H9 (cell line): ENCODE results near the gene OR6Q1. TPM values are rescaled to one million over a fixed set of nuclear protein-coding genes. Genes with fewer than 3 reads are reported as not detected.
"Not testable (repeated sequence)": the region's sequence is repeated elsewhere in the genome, so short reads cannot be mapped to it uniquely, and the experiment has no call there.

Source experiments
- DNase-seq: peaks from one replicate; pipeline ENCODE4 v3.0.0-alpha.2; 2017
- H2AFZ ChIP-seq: one replicate; pipeline ENCODE4 v1.6.1; 2013; ENCODE audit warnings: mild to moderate bottlenecking, low read length, control low read depth, moderate library complexity
- H2AK5ac ChIP-seq: 2 replicates; pipeline ENCODE4 v1.6.1; 2013; ENCODE audit warnings: low read length, control low read depth, mixed read lengths; ENCODE audit not compliant: insufficient read length
- H2BK120ac ChIP-seq: one replicate; pipeline ENCODE4 v1.6.1; 2013; ENCODE audit warnings: low read depth, mild to moderate bottlenecking, low read length, control low read depth, inconsistent platforms; ENCODE audit not compliant: poor library complexity, severe bottlenecking
- H2BK12ac ChIP-seq: 2 replicates; pipeline ENCODE4 v1.6.1; 2013; ENCODE audit warnings: low read length, control low read depth, mixed read lengths, low read depth; ENCODE audit not compliant: insufficient read length
- H2BK15ac ChIP-seq: 2 replicates; pipeline ENCODE4 v1.6.1; 2013; ENCODE audit warnings: low read depth, low read length, control low read depth
- H2BK20ac ChIP-seq: one replicate; pipeline ENCODE4 v1.6.1; 2013; ENCODE audit warnings: low read depth, mild to moderate bottlenecking, low read length, control low read depth, inconsistent platforms; ENCODE audit not compliant: poor library complexity, severe bottlenecking
- H2BK5ac ChIP-seq: 2 replicates; pipeline ENCODE4 v1.6.1; 2013; ENCODE audit warnings: low read length, control low read depth, mixed read lengths; ENCODE audit not compliant: insufficient read length
- H3K14ac ChIP-seq: 2 replicates; pipeline ENCODE4 v1.6.1; 2013; ENCODE audit warnings: low read length, control low read depth; ENCODE audit not compliant: insufficient read depth
- H3K18ac ChIP-seq: 2 replicates; pipeline ENCODE4 v1.6.1; 2013; ENCODE audit warnings: low read depth, mild to moderate bottlenecking, mixed read lengths, low read length, control low read depth; ENCODE audit not compliant: insufficient read length
- H3K23ac ChIP-seq: 2 replicates; pipeline ENCODE4 v1.6.1; 2013; ENCODE audit warnings: low read length, control low read depth, mixed read lengths, low read depth; ENCODE audit not compliant: insufficient read length
- H3K23me2 ChIP-seq: 2 replicates; pipeline ENCODE4 v1.6.1; 2013; ENCODE audit warnings: low read depth, mild to moderate bottlenecking, mixed read lengths, low read length, control low read depth; ENCODE audit not compliant: insufficient read length, poor library complexity, severe bottlenecking
- H3K27ac ChIP-seq: 2 replicates; pipeline ENCODE4 v1.5.1; 2013; ENCODE audit warnings: low read length, control low read depth, mixed read lengths, low read depth; ENCODE audit not compliant: insufficient read length
- H3K27me3 ChIP-seq: 2 replicates; pipeline ENCODE4 v1.6.1; 2013; ENCODE audit warnings: low read length, control low read depth, inconsistent platforms; ENCODE audit not compliant: insufficient read depth
- H3K4ac ChIP-seq: 2 replicates; pipeline ENCODE4 v1.6.1; 2013; ENCODE audit warnings: low read depth, mild to moderate bottlenecking, control low read depth, inconsistent platforms, low read length, moderate library complexity
- H3K4me1 ChIP-seq: 2 replicates; pipeline ENCODE4 v1.6.1; 2013; ENCODE audit warnings: low read length, control low read depth, inconsistent platforms; ENCODE audit not compliant: insufficient read depth
- H3K4me2 ChIP-seq: 2 replicates; pipeline ENCODE4 v1.6.1; 2013; ENCODE audit warnings: low read length, control low read depth, mixed read lengths; ENCODE audit not compliant: insufficient read length, insufficient read depth
- H3K56ac ChIP-seq: 2 replicates; pipeline ENCODE4 v1.6.1; 2013; ENCODE audit warnings: low read depth, mild to moderate bottlenecking, mixed read lengths, low read length, control low read depth; ENCODE audit not compliant: insufficient read length
- H3K79me1 ChIP-seq: 2 replicates; pipeline ENCODE4 v1.6.1; 2013; ENCODE audit warnings: low read depth, mild to moderate bottlenecking, moderate library complexity, low read length, control low read depth, inconsistent platforms; ENCODE audit not compliant: insufficient read depth, poor library complexity, severe bottlenecking
- H3K79me2 ChIP-seq: 2 replicates; pipeline ENCODE4 v1.6.1; 2013; ENCODE audit warnings: low read length, control low read depth, inconsistent platforms; ENCODE audit not compliant: insufficient read depth
- H3K9ac ChIP-seq: 2 replicates; pipeline ENCODE4 v1.6.1; 2013; ENCODE audit warnings: low read length, control low read depth, mixed read lengths; ENCODE audit not compliant: insufficient read length; ENCODE audit errors: extremely low read depth
- H3K9me3 ChIP-seq: one replicate; pipeline ENCODE4 v1.6.1; 2013; ENCODE audit warnings: low read depth, low read length, inconsistent platforms; ENCODE audit not compliant: control insufficient read depth
- H3T11ph ChIP-seq: one replicate; pipeline ENCODE4 v1.6.1; 2013; ENCODE audit warnings: mild to moderate bottlenecking, low read length, control low read depth, inconsistent platforms
- H4K20me1 ChIP-seq: one replicate; pipeline ENCODE4 v1.6.1; 2013; ENCODE audit not compliant: control insufficient read depth, insufficient read length, insufficient read depth
- H4K5ac ChIP-seq: 2 replicates; pipeline ENCODE4 v1.6.1; 2013; ENCODE audit warnings: low read depth, mild to moderate bottlenecking, mixed read lengths, low read length, control low read depth; ENCODE audit not compliant: insufficient read length
- H4K8ac ChIP-seq: replicated peaks from 2 replicates; pipeline ENCODE4 v1.6.1; 2013; ENCODE audit warnings: low read length, control low read depth, mixed read lengths, low read depth; ENCODE audit not compliant: insufficient read length
- H4K91ac ChIP-seq: 2 replicates; pipeline ENCODE4 v1.6.1; 2013; ENCODE audit warnings: low read depth, mild to moderate bottlenecking, moderate library complexity, mixed read lengths, low read length, control low read depth; ENCODE audit not compliant: insufficient read length
- H3K27ac Mint-ChIP-seq, 3 experiments: 2 replicates in 2 of 3; 3 replicates in 1 of 3; pipeline ENCODE4 v1.8.0; 2020 to 2021; ENCODE audit warnings: mixed read lengths in 3 of 3, mild to moderate bottlenecking in 1 of 3, moderate library complexity in 1 of 3
- H3K27me3 Mint-ChIP-seq: 2 replicates; pipeline ENCODE4 v1.8.0; 2021; ENCODE audit warnings: low read depth, mild to moderate bottlenecking, moderate library complexity, mixed read lengths
- H3K36me3 Mint-ChIP-seq, 3 experiments: 2 replicates in 2 of 3; 3 replicates in 1 of 3; pipeline ENCODE4 v1.8.0; 2020 to 2021; ENCODE audit warnings: low read depth in 3 of 3, mixed read lengths in 3 of 3; ENCODE audit not compliant: insufficient read depth in 1 of 3
- H3K4me1 Mint-ChIP-seq, 2 experiments: 2 replicates each; pipeline ENCODE4 v1.8.0; 2020; ENCODE audit warnings: mixed read lengths in 2 of 2
- H3K4me3 Mint-ChIP-seq, 2 experiments: 2 replicates in 1 of 2; 3 replicates in 1 of 2; pipeline ENCODE4 v1.8.0; 2020 to 2021; ENCODE audit warnings: mild to moderate bottlenecking in 2 of 2, mixed read lengths in 2 of 2, moderate library complexity in 1 of 2
- H3K9me3 Mint-ChIP-seq, 2 experiments: 2 replicates in 1 of 2; 3 replicates in 1 of 2; pipeline ENCODE4 v1.8.0; 2020; ENCODE audit warnings: mild to moderate bottlenecking in 2 of 2, mixed read lengths in 2 of 2, moderate library complexity in 1 of 2
- CTCF ChIP-seq: fragments of 200-600 bp; sonication (generic); conservative IDR thresholded peaks from 3 replicates; pipeline ENCODE4 v1.8.0; 2021; ENCODE audit warnings: antibody characterized with exemption, mild to moderate bottlenecking
- WGBS: extraction: QIAGEN DNeasy Blood & Tissue Kit; methylation state at CpG from one replicate; pipeline ENCODE4 v1.1.7; 2013; ENCODE audit warnings: missing lambda C conversion rate, low lambda C conversion rate, mixed read lengths; ENCODE audit not compliant: insufficient read length; ENCODE audit errors: extremely low coverage; 5-methylcytosine and 5-hydroxymethylcytosine counted together
- total RNA-seq: library from RNA; stranded (reverse); gene quantifications from 2 replicates; pipeline ENCODE4 v1.2.1, GENCODE V29; 2021

OR6Q1 gene
- total RNA-seq, 1 experiment from 2014 or later = not detected

- Histone ChIP-seq H4K20me1 (no peaks in the 10 kb centered on the region), H3K23me2 (no peaks in the 10 kb centered on the region), H3T11ph (no peak overlapping the region), H2AK5ac (no peak overlapping the region), H3K4me2 (no peak overlapping the region), H3K56ac (no peak overlapping the region), H2BK12ac (no peak overlapping the region), H3K79me1 (no peaks in the 10 kb centered on the region), H3K18ac (no peak overlapping the region), H3K14ac (no peak overlapping the region), H3K4ac (no peak overlapping the region), H2BK5ac (no peak overlapping the region), H4K5ac (no peak overlapping the region), H2AFZ (no peak overlapping the region), H4K91ac (no peak overlapping the region), H3K4me1 (no peaks in the 10 kb centered on the region), H3K9me3 (no peaks in the 10 kb centered on the region), H2BK15ac (no peak overlapping the region), H3K23ac (no peak overlapping the region), H3K79me2 (no peaks in the 10 kb centered on the region), H3K9ac (no peak overlapping the region), H2BK120ac (no peak overlapping the region), H3K27me3 (no peaks in the 10 kb centered on the region), H3K27ac (no peak overlapping the region), H2BK20ac (no peak overlapping the region), H4K8ac (no peak overlapping the region)
- H3K9me3 Mint-ChIP-seq = no peaks in the 10 kb centered on the region; a peak in 4 of 5 replicates
- H3K4me3 Mint-ChIP-seq = no peak overlapping the region
- DNase-seq = no peak
- H3K4me1 Mint-ChIP-seq = no peaks in the 10 kb centered on the region
- WGBS = no CpG with 5 or more reads among the region's 3 CpGs
- no peak for TF ChIP-seq CTCF
- H3K27me3 Mint-ChIP-seq = peaks cover 2% of the 10 kb centered on the region; the same call in 1 of the 2 replicates
- H3K36me3 Mint-ChIP-seq = no peaks in the 10 kb centered on the region; a peak in 1 of 7 replicates
- H3K27ac Mint-ChIP-seq = no peak overlapping the region; a peak in 1 of 7 replicates
Observed at GRCh38 chr11:57983191-57983590, 47.6 kb upstream of the OR6Q1 start.

- not testable (repeated sequence) for H2AFZ ChIP-seq, H3K4ac ChIP-seq, H3K27ac Mint-ChIP-seq, H3K14ac ChIP-seq, H2BK5ac ChIP-seq, H2BK120ac ChIP-seq, H3K27me3 ChIP-seq, H3K79me2 ChIP-seq, H3K9ac ChIP-seq, H3K56ac ChIP-seq, H2BK15ac ChIP-seq, DNase-seq, H2AK5ac ChIP-seq, H2BK20ac ChIP-seq, H3K23ac ChIP-seq, H3K27me3 Mint-ChIP-seq, H3K23me2 ChIP-seq, H2BK12ac ChIP-seq, H3K79me1 ChIP-seq, H3K4me1 ChIP-seq, H3K4me1 Mint-ChIP-seq, H4K91ac ChIP-seq, H4K5ac ChIP-seq, H3K27ac ChIP-seq, H3K18ac ChIP-seq, H4K20me1 ChIP-seq, H4K8ac ChIP-seq, H3K9me3 ChIP-seq, H3K4me3 Mint-ChIP-seq, H3T11ph ChIP-seq, H3K4me2 ChIP-seq
- WGBS = no CpG with 5 or more reads among the region's 13 CpGs
- Mint-ChIP-seq H3K36me3 (peaks cover 0 to 12% (median 5%) of the 10 kb centered on the region in 3 experiments; a peak in 4 of 7 replicates), H3K9me3 (peaks cover 9 to 13% of the 10 kb centered on the region in 2 experiments)
Observed at GRCh38 chr11:57999523-57999922, 31.2 kb upstream of the OR6Q1 start.
